Caco-2 (cell line): ENCODE data around the gene TP53RK. TPM values are rescaled to one million over a fixed set of nuclear protein-coding genes. Genes with fewer than 3 reads are reported as not detected.

ENCODE experiments used
- BruUV-seq: library from RNA; stranded (reverse); fragments of 400-500 nt; replicated peaks from 2 replicates; lab custom pipeline; 2021; lab: Mats Ljungman, UMichigan
- CTCF ChIA-PET: fragments of 300-600 bp; sonication (Branson Sonifier 250); formaldehyde crosslinking; loops from one replicate; lab custom pipeline; 2022; ENCODE audit warnings: antibody characterized with exemption; lab: Charles Lee
- POLR2A ChIA-PET: fragments of 300-600 bp; sonication (Branson Sonifier 250); formaldehyde crosslinking; loops from one replicate; lab custom pipeline; 2022; ENCODE audit warnings: antibody characterized with exemption; lab: Charles Lee
- DNase-seq, 2 experiments: peaks; one replicate each; pipeline versions ENCODE4 v3.0.0 to v3.0.0-alpha.2; 2020 to 2022
- H3K27me3 ChIP-seq: replicated peaks from 2 replicates; pipeline ENCODE4 v1.6.0; 2011; ENCODE audit warnings: low read length; ENCODE audit not compliant: control insufficient read depth, insufficient read depth
- H3K36me3 ChIP-seq: 2 replicates; pipeline ENCODE4 v1.5.1; 2011; ENCODE audit warnings: low read length; ENCODE audit not compliant: control insufficient read depth, insufficient read depth
- H3K4me1 ChIP-seq: fragments of 250-450 bp; sonication (Bioruptor Pico); 2 replicates; pipeline ENCODE4 v1.5.1; 2020; ENCODE audit warnings: mild to moderate bottlenecking
- H3K4me3 ChIP-seq: 2 replicates; pipeline ENCODE4 v1.5.1; 2011; ENCODE audit warnings: low read depth, mild to moderate bottlenecking, control low read depth, low read length
- H3K9me3 ChIP-seq: fragments of 250-450 bp; sonication (Bioruptor Pico); 2 replicates; pipeline ENCODE4 v1.5.1; 2020; ENCODE audit warnings: mild to moderate bottlenecking, moderate library complexity
- H3K27ac Mint-ChIP-seq: one replicate; pipeline ENCODE4 v1.8.0; 2022; ENCODE audit warnings: mixed read lengths; ENCODE audit not compliant: unreplicated experiment
- H3K27me3 Mint-ChIP-seq: one replicate; pipeline ENCODE4 v1.8.0; 2022; ENCODE audit warnings: mixed read lengths; ENCODE audit not compliant: insufficient read depth, unreplicated experiment
- H3K36me3 Mint-ChIP-seq: one replicate; pipeline ENCODE4 v1.8.0; 2022; ENCODE audit warnings: mild to moderate bottlenecking, mixed read lengths; ENCODE audit not compliant: insufficient read depth, unreplicated experiment
- H3K4me1 Mint-ChIP-seq: one replicate; pipeline ENCODE4 v1.8.0; 2022; ENCODE audit warnings: low read depth, mixed read lengths; ENCODE audit not compliant: unreplicated experiment
- H3K4me3 Mint-ChIP-seq: one replicate; pipeline ENCODE4 v1.8.0; 2022; ENCODE audit warnings: mild to moderate bottlenecking, moderate library complexity, mixed read lengths; ENCODE audit not compliant: unreplicated experiment
- H3K9me3 Mint-ChIP-seq: one replicate; pipeline ENCODE4 v1.8.0; 2022; ENCODE audit warnings: mixed read lengths; ENCODE audit not compliant: unreplicated experiment
- CTCF ChIP-seq, 2 experiments: fragments of 200-600 bp in 1 of 2; IDR thresholded peaks; 1 replicate in 1 of 2; 2 replicates in 1 of 2; pipeline versions ENCODE4 v1.5.1 to v1.8.0; 2011 to 2022; ENCODE audit warnings: antibody characterized with exemption in 1 of 2, control low read depth in 1 of 2, inconsistent platforms in 1 of 2, low read depth in 1 of 2, low read length in 1 of 2, mild to moderate bottlenecking in 1 of 2, moderate library complexity in 1 of 2; ENCODE audit not compliant: insufficient read depth in 1 of 2, severe bottlenecking in 1 of 2, unreplicated experiment in 1 of 2
- intact Hi-C: fragments of 100-400 bp; cut with micrococcal nuclease; formaldehyde crosslinking; loops from one replicate; pipeline ENCODE4 v1.10.0; 2022; ENCODE audit not compliant: unreplicated experiment
- total RNA-seq: library from RNA; stranded (reverse); gene quantifications from 2 replicates; pipeline ENCODE4 v1.2.3, GENCODE V29; 2022

TP53RK gene
- total RNA-seq, 1 experiment from 2014 or later, result 22.7 TPM

GRCh38 chr20:46646659-46647380, 42.4 kb downstream of the TP53RK start:
- Mint-ChIP-seq H3K27ac (no peak overlapping the region), H3K4me3 (no peak overlapping the region), H3K27me3 (peaks cover 15% of the 10 kb centered on the region), H3K36me3 (no peaks in the 10 kb centered on the region), H3K4me1 (no peaks in the 10 kb centered on the region), H3K9me3 (no peaks in the 10 kb centered on the region)
- H3K9me3 ChIP-seq, result peaks cover 3% of the 10 kb centered on the region; the same call in 1 of the 2 replicates
- TF ChIP-seq CTCF (IDR thresholded peaks at IDR 0.05; ENCODE audit: insufficient read depth in 1 of 2, low read depth in 1 of 2, low read length in 1 of 2, severe bottlenecking in 1 of 2, unreplicated experiment in 1 of 2), result no peak
- H3K4me3 ChIP-seq, result no peak overlapping the region
- no peaks in the 10 kb centered on the region for H3K27me3 ChIP-seq
- intact Hi-C loops, result no loop called here
- DNase-seq, result no peak
- H3K36me3 ChIP-seq, result no peaks in the 10 kb centered on the region
- ChIA-PET CTCF (no interaction called here), POLR2A (no interaction called here)
- H3K4me1 ChIP-seq, result no peaks in the 10 kb centered on the region
- BruUV-seq, result no TSS peak

GRCh38 chr20:46646122-46646521, 43.1 kb downstream of the TP53RK start:
- ChIA-PET POLR2A (no interaction called here), CTCF (no interaction called here)
- peaks cover 15% of the 10 kb centered on the region for H3K27me3 Mint-ChIP-seq
- no peak overlapping the region for H3K4me3 Mint-ChIP-seq
- Histone ChIP-seq H3K4me3 (no peak overlapping the region), H3K27me3 (no peaks in the 10 kb centered on the region), H3K36me3 (no peaks in the 10 kb centered on the region), H3K9me3 (no peaks in the 10 kb centered on the region), H3K4me1 (no peaks in the 10 kb centered on the region)
- intact Hi-C loops, result no loop called here
- no peak for DNase-seq
- no TSS peak for BruUV-seq
- no peaks in the 10 kb centered on the region for H3K36me3 Mint-ChIP-seq
- TF ChIP-seq CTCF (IDR thresholded peaks at IDR 0.05; ENCODE audit: insufficient read depth in 1 of 2, low read depth in 1 of 2, low read length in 1 of 2, severe bottlenecking in 1 of 2, unreplicated experiment in 1 of 2), result no peak
- no peaks in the 10 kb centered on the region for H3K9me3 Mint-ChIP-seq
- no peak overlapping the region for H3K27ac Mint-ChIP-seq
- H3K4me1 Mint-ChIP-seq, result no peaks in the 10 kb centered on the region

DNA sequence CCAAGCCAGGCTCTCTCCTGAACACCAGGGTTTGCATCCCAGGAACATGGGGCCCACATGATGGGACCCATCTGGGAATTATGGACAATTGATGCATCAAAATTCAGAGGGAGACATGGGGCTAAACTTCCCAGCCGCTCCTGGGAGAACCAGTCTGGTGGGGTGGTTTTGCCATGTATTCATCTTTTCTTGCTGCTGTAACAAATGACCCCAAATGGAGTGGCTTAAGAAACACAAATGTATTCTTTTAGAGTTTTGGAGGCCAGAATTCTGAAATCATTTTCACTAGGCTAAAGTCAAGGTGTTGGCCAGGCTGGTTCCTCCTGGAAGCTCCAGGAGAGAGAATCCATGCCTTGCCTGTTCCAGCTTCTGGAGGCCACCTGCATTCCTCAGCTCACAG, 44.5 kb downstream of the TP53RK start:
- H3K9me3 Mint-ChIP-seq, result no peaks in the 10 kb centered on the region
- no TSS peak for BruUV-seq
- Histone ChIP-seq H3K4me3 (no peak overlapping the region), H3K4me1 (no peaks in the 10 kb centered on the region), H3K9me3 (no peaks in the 10 kb centered on the region), H3K36me3 (no peaks in the 10 kb centered on the region), H3K27me3 (no peaks in the 10 kb centered on the region)
- no peaks in the 10 kb centered on the region for H3K36me3 Mint-ChIP-seq
- DNase-seq, result no peak
- ChIA-PET CTCF (no interaction called here), POLR2A (no interaction called here)
- no peak overlapping the region for H3K4me3 Mint-ChIP-seq
- TF ChIP-seq CTCF (IDR thresholded peaks at IDR 0.05; ENCODE audit: insufficient read depth in 1 of 2, low read depth in 1 of 2, low read length in 1 of 2, severe bottlenecking in 1 of 2, unreplicated experiment in 1 of 2), result no peak
- H3K27ac Mint-ChIP-seq, result no peak overlapping the region
- H3K4me1 Mint-ChIP-seq, result no peaks in the 10 kb centered on the region
- intact Hi-C loops, result no loop called here
- H3K27me3 Mint-ChIP-seq, result peaks cover 10% of the 10 kb centered on the region
